HepG2 (cell line): ENCODE data around the gene ATL2. TPM values are rescaled to one million over a fixed set of nuclear protein-coding genes. Genes with fewer than 3 reads are reported as not detected.

ENCODE experiments used
- CERS6 ChIP-seq: sonication (generic); formaldehyde crosslinking; IDR thresholded peaks from 2 replicates; pipeline ENCODE4 v1.5.0; 2020; ENCODE audit warnings: missing genetic modification reagents
- FOXO1 ChIP-seq: sonication (generic); formaldehyde crosslinking; IDR thresholded peaks from 2 replicates; pipeline ENCODE4 v1.4.0; 2020; ENCODE audit warnings: missing genetic modification reagents
- ISL2 ChIP-seq: sonication (generic); formaldehyde crosslinking; IDR thresholded peaks from 2 replicates; pipeline ENCODE4 v1.5.0; 2020; ENCODE audit warnings: missing genetic modification reagents
- KAT7 ChIP-seq: IDR thresholded peaks from 2 replicates; pipeline ENCODE4 v1.6.1; 2018; ENCODE audit warnings: borderline replicate concordance, missing compliant biosample characterization
- KIAA2018 ChIP-seq: sonication (generic); formaldehyde crosslinking; IDR thresholded peaks from 2 replicates; pipeline ENCODE4 v1.5.0; 2020; ENCODE audit warnings: mild to moderate bottlenecking, missing genetic modification reagents, borderline replicate concordance
- PAXIP1 ChIP-seq: sonication (generic); formaldehyde crosslinking; conservative IDR thresholded peaks from 2 replicates; pipeline ENCODE4 v1.4.0; 2020; ENCODE audit warnings: mild to moderate bottlenecking, missing genetic modification reagents, moderate library complexity
- SKI ChIP-seq: fragments of 450-650 bp; IDR thresholded peaks from one replicate; pipeline ENCODE4 v1.6.1; 2018; ENCODE audit warnings: mild to moderate bottlenecking; ENCODE audit not compliant: partially characterized antibody
- ZBTB20 ChIP-seq: sonication (generic); formaldehyde crosslinking; IDR thresholded peaks from 2 replicates; pipeline ENCODE4 v1.8.1; 2023; ENCODE audit warnings: missing genetic modification reagents, low read depth, mild to moderate bottlenecking, borderline replicate concordance
- ZBTB49 ChIP-seq: sonication (generic); formaldehyde crosslinking; IDR thresholded peaks from 2 replicates; pipeline ENCODE4 v1.4.0; 2020; ENCODE audit warnings: missing genetic modification reagents, borderline replicate concordance
- ZNF256 ChIP-seq: sonication (generic); formaldehyde crosslinking; conservative IDR thresholded peaks from 2 replicates; pipeline ENCODE4 v1.4.0; 2020; ENCODE audit warnings: missing genetic modification reagents
- ZNF331 ChIP-seq: sonication (generic); formaldehyde crosslinking; IDR thresholded peaks from 2 replicates; pipeline ENCODE4 v1.4.0; 2020; ENCODE audit warnings: missing genetic modification reagents
- ZNF33A ChIP-seq: sonication (generic); formaldehyde crosslinking; IDR thresholded peaks from 2 replicates; pipeline ENCODE4 v1.5.1; 2020; ENCODE audit warnings: missing genetic modification reagents, mild to moderate bottlenecking, moderate library complexity, borderline replicate concordance
- ZNF556 ChIP-seq: sonication (generic); formaldehyde crosslinking; IDR thresholded peaks from 2 replicates; pipeline ENCODE4 v1.4.0; 2020; ENCODE audit warnings: mild to moderate bottlenecking, missing genetic modification reagents, borderline replicate concordance
- ZNF766 ChIP-seq: sonication (generic); formaldehyde crosslinking; IDR thresholded peaks from 2 replicates; pipeline ENCODE4 v1.5.0; 2020; ENCODE audit warnings: missing genetic modification reagents, borderline replicate concordance
- polyA plus RNA-seq, 8 experiments: library from polyadenylated mRNA; depleted of rRNA in 3 of 8; stranded (reverse) in 7 of 8; unstranded in 1 of 8; fragments of >200 nt; fragmentation: Illumina TruSeq in 4 of 8; extraction: Trizol in 4 of 8; gene quantifications; 2 replicates each; pipeline versions ENCODE4 v1.2.1 to v1.2.3, GENCODE V29; 2011 to 2016; ENCODE audit warnings: low read depth in 4 of 8, missing spikeins in 1 of 8, mixed read lengths in 1 of 8; ENCODE audit not compliant: insufficient read depth in 1 of 8
- total RNA-seq, 5 experiments: library from RNA; depleted of rRNA; stranded (reverse); fragments of >200 nt; fragmentation: Illumina TruSeq; extraction: Trizol; gene quantifications; 2 replicates each; pipeline ENCODE4 v1.2.3, GENCODE V29; 2016; ENCODE audit warnings: low read depth in 1 of 5

Gene ATL2
- total and polyA plus RNA-seq, 2 of the 13 experiments (the other 11 are each of a cell fraction or from before 2014, with no cell fraction given): 56.5 to 119 TPM

- no peak for TF ChIP-seq KIAA2018
- TF ChIP-seq ZNF766 (CRISPR knock-in tag): no peak
- TF ChIP-seq ZBTB49: 0 out of 2 replicates have a peak, but pooled peaks have one; percentile 43
- peak; percentile 47; the same call in 1 of the 2 replicates for TF ChIP-seq ZNF331
- TF ChIP-seq ISL2: 0 out of 2 replicates have a peak, but pooled peaks have one; percentile 38
- no peak for TF ChIP-seq ZNF33A (CRISPR knock-in tag)
- TF ChIP-seq ZNF256: no peak
- TF ChIP-seq KAT7: peak; percentile 44; the same call in 1 of the 2 replicates
- TF ChIP-seq PAXIP1: peak; percentile 82
- TF ChIP-seq CERS6 (CRISPR knock-in tag): no peak
- TF ChIP-seq ZNF556 (CRISPR knock-in tag): 0 out of 2 replicates have a peak, but pooled peaks have one; percentile 30
- peak; percentile 97 for TF ChIP-seq FOXO1 (CRISPR knock-in tag)
- peak; percentile 55 for TF ChIP-seq SKI
- TF ChIP-seq ZBTB20 (CRISPR knock-in tag): 0 out of 2 replicates have a peak, but pooled peaks have one; percentile 18
Observed at GRCh38 chr2:38406597-38407110, 29.6 kb upstream of the ATL2 start (continued).
